LNCAP (cell line): ENCODE results near the gene LRCH4.

Experiments used
- CTCF ChIP-seq: fragments of 450-650 bp; IDR thresholded peaks from 2 replicates; pipeline ENCODE4 v1.5.1; 2017; ENCODE audit warnings: mild to moderate bottlenecking

The LRCH4 gene

DNA sequence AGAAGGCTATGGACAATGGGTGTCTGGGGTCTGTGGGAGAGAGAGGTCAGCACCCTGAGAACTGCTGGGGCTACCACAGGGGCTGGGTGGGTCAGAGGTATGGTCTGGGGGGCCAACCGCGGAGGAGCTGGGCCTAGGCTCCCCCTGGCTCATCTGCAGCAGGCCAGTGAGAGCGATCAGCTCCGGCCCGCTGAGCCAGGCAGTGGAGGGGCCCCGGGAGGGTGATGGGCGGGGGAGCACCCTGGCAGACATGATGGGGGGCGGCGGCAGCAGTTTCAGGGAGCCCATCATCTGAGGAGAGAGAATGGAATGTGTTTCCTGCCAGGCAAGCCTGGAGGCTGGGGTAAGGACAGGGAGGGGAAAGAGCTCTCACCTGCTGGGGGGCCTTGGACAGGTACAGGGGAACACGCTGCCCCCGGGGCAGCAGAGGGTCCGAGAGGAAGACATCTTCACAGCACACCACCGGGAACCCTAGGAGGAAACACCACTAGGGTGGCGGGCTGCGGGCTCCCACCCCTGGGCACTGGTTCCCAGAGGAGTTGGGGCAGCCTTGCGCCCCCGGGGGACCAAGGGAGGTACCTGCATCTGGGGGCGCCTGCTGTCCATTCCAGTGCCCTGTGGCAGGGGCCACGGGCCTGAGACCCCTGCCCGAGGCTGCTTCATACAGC lies 13.5 kb downstream of the LRCH4 start:
- TF ChIP-seq CTCF = no peak

DNA sequence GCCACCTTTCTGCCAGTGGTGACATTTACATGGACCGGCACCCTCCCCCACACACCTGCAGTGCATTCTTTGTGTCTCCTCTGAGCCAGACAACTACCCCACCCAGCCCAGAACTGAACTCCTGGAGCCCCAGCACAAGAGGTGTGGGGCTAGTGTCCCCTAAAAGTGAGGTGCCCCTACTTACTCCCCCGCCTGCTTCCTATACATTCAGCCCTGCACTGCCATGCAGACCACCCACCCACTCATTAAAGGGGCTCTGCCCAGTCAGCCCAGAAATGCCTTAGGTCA lies 14.2 kb downstream of the LRCH4 start:
- TF ChIP-seq CTCF = no peak

- no peak for TF ChIP-seq CTCF
These were observed 14.7 kb downstream of the LRCH4 start for GRCh38 chr7:100570954-100571828.

- TF ChIP-seq CTCF = no peak; the same call in 1 of the 2 replicates
These were observed 16.8 kb downstream of the LRCH4 start for GRCh38 chr7:100568896-100569844.

GRCh38 chr7:100568176-100568895 lies 17.6 kb downstream of the LRCH4 start:
- TF ChIP-seq CTCF = no peak

GRCh38 chr7:100567751-100568175 lies 18.2 kb downstream of the LRCH4 start:
- TF ChIP-seq CTCF = no peak
